ENCODE results near the gene TADA3. TPM values are rescaled to one million over a fixed set of nuclear protein-coding genes. Genes with fewer than 3 reads are reported as not detected.

TADA3 gene
- total RNA-seq, 1 experiment from 2014 or later, result 49.2 TPM

- H3K4me1 Mint-ChIP-seq (ENCODE audit: low read depth, unreplicated experiment), result peaks cover 8% of the 10 kb centered on the region
- peaks cover 34% of the 10 kb centered on the region for H3K36me3 Mint-ChIP-seq (ENCODE audit: insufficient read depth, unreplicated experiment)
- H3K9me3 Mint-ChIP-seq (ENCODE audit: unreplicated experiment), result no peaks in the 10 kb centered on the region
- CTCF ChIA-PET, result no interaction called here
- no peak for DNase-seq
- Histone ChIP-seq H3K4me3 (ENCODE audit: low read depth, low read length) (no peak overlapping the region), H3K9me3 (no peaks in the 10 kb centered on the region), H3K4me1 (no peaks in the 10 kb centered on the region), H3K27me3 (replicated peaks; ENCODE audit: control insufficient read depth, insufficient read depth, low read length) (no peaks in the 10 kb centered on the region), H3K36me3 (ENCODE audit: control insufficient read depth, insufficient read depth, low read length) (peaks cover 1% of the 10 kb centered on the region; the same call in 1 of the 2 replicates)
- intact Hi-C loops (cut with micrococcal nuclease; ENCODE audit: unreplicated experiment), result no loop called here
- H3K4me3 Mint-ChIP-seq (ENCODE audit: unreplicated experiment), result no peak overlapping the region
- H3K27me3 Mint-ChIP-seq (ENCODE audit: insufficient read depth, unreplicated experiment), result no peaks in the 10 kb centered on the region
- H3K27ac Mint-ChIP-seq (ENCODE audit: unreplicated experiment), result no peak overlapping the region
- no TSS peak for BruUV-seq (replicated peaks)
- POLR2A ChIA-PET, result no interaction called here
- TF ChIP-seq CTCF (IDR thresholded peaks at IDR 0.05; ENCODE audit: insufficient read depth in 1 of 2, low read depth in 1 of 2, low read length in 1 of 2, severe bottlenecking in 1 of 2, unreplicated experiment in 1 of 2), result no peak
Measured at GRCh38 chr3:9837701-9838582, 45.7 kb upstream of the TADA3 start.

- Mint-ChIP-seq H3K9me3 (ENCODE audit: unreplicated experiment) (no peaks in the 10 kb centered on the region), H3K4me3 (ENCODE audit: unreplicated experiment) (no peak overlapping the region), H3K27ac (ENCODE audit: unreplicated experiment) (no peak overlapping the region), H3K4me1 (ENCODE audit: low read depth, unreplicated experiment) (no peaks in the 10 kb centered on the region), H3K27me3 (ENCODE audit: insufficient read depth, unreplicated experiment) (no peaks in the 10 kb centered on the region), H3K36me3 (ENCODE audit: insufficient read depth, unreplicated experiment) (peaks cover 24% of the 10 kb centered on the region)
- Histone ChIP-seq H3K36me3 (ENCODE audit: control insufficient read depth, insufficient read depth, low read length) (peaks cover 1% of the 10 kb centered on the region; the same call in 1 of the 2 replicates), H3K4me1 (no peaks in the 10 kb centered on the region), H3K9me3 (no peaks in the 10 kb centered on the region), H3K4me3 (ENCODE audit: low read depth, low read length) (no peak overlapping the region), H3K27me3 (replicated peaks; ENCODE audit: control insufficient read depth, insufficient read depth, low read length) (no peaks in the 10 kb centered on the region)
- DNase-seq, result no peak
- no peak for TF ChIP-seq CTCF (IDR thresholded peaks at IDR 0.05; ENCODE audit: insufficient read depth in 1 of 2, low read depth in 1 of 2, low read length in 1 of 2, severe bottlenecking in 1 of 2, unreplicated experiment in 1 of 2)
- CTCF ChIA-PET, result no interaction called here
- intact Hi-C loops (cut with micrococcal nuclease; ENCODE audit: unreplicated experiment), result no loop called here
- BruUV-seq (replicated peaks), result no TSS peak
- POLR2A ChIA-PET, result no interaction called here
Measured at GRCh38 chr3:9834520-9835380, 42.5 kb upstream of the TADA3 start.

- H3K36me3 Mint-ChIP-seq (ENCODE audit: insufficient read depth, unreplicated experiment), result peaks cover 24% of the 10 kb centered on the region
- no peak overlapping the region for H3K27ac Mint-ChIP-seq (ENCODE audit: unreplicated experiment)
- no TSS peak for BruUV-seq (replicated peaks)
- H3K27me3 Mint-ChIP-seq (ENCODE audit: insufficient read depth, unreplicated experiment), result no peaks in the 10 kb centered on the region
- Histone ChIP-seq H3K9me3 (no peaks in the 10 kb centered on the region), H3K36me3 (ENCODE audit: control insufficient read depth, insufficient read depth, low read length) (no peaks in the 10 kb centered on the region; the same call in 1 of the 2 replicates), H3K4me3 (ENCODE audit: low read depth, low read length) (no peak overlapping the region), H3K27me3 (replicated peaks; ENCODE audit: control insufficient read depth, insufficient read depth, low read length) (no peaks in the 10 kb centered on the region), H3K4me1 (no peaks in the 10 kb centered on the region)
- DNase-seq, result no peak
- H3K9me3 Mint-ChIP-seq (ENCODE audit: unreplicated experiment), result no peaks in the 10 kb centered on the region
- CTCF ChIA-PET, result interaction anchor here (0.6 kb wide), 1 partner anchor 194 kb away, joined by 4 read pairs; no protein-coding TSS in a partner anchor
- intact Hi-C loops (cut with micrococcal nuclease; ENCODE audit: unreplicated experiment), result no loop called here
- no peaks in the 10 kb centered on the region for H3K4me1 Mint-ChIP-seq (ENCODE audit: low read depth, unreplicated experiment)
- TF ChIP-seq CTCF (IDR thresholded peaks at IDR 0.05; ENCODE audit: insufficient read depth in 1 of 2, low read depth in 1 of 2, low read length in 1 of 2, severe bottlenecking in 1 of 2, unreplicated experiment in 1 of 2), result no peak
- H3K4me3 Mint-ChIP-seq (ENCODE audit: unreplicated experiment), result no peak overlapping the region
- POLR2A ChIA-PET, result no interaction called here
Measured at GRCh38 chr3:9833078-9833477, 40.8 kb upstream of the TADA3 start.
